ENCODE measurements around the gene NINL.
"Not testable (repeated sequence)": the region's sequence is repeated elsewhere in the genome, so short reads cannot be mapped to it uniquely, and the experiment has no call there.

NINL gene
- total RNA-seq: 2.0 to 19.6 (median 5.0) reads per million in 9 experiments

DNA sequence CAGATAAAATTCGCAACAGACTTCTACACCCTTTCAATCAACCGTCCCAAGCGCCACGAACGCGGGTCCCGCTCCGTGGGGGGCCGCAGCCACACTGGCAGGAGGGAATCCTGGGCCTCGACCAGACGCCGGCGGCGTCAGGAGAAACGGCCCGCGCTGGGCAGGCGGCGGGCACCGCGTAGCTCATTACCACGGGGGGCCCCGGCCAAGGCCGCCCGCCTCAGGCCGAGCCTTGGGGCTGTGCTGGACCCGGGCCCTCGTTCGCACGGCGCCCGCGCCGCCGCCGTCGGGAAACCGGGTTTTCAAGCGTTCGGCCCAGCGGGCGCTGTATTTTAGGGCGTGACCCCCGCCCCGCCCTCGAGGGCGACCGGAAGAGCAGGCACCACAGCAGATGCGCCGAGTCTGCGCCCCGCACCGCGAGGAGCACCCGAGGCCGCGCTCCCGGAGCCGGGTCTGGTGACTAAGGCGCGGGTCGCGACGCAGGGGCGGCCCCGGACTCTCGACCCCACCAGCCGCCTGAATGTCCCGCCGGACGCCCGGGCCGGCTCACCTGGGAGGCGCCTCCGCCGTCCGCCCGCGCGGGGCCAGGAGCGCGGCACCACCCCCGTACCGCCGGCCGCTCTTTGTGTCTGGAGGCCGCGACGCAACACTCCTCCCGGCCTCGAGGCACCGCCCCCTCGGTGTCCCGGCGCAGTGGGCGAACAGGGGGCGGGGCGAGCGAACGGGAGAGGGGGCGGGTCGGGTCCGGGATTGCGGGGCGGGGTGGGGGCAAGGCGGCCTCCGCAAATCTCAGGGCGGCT, at the start of gene NINL:
NINL (minus strand) TSS at position 627 of the 800 bp plus-strand sequence. CDS start 58,944 bp downstream, outside the sequence.
- H3K4me3 Mint-ChIP-seq: peak within 1 kb of the TSS; percentile 68 to 73
- H3K36me3 Mint-ChIP-seq (ENCODE audit: insufficient read depth): no peaks in the 10 kb centered on the region
- ATAC-seq (replicated peaks): peak; percentile 85
- H3K4me1 Mint-ChIP-seq (ENCODE audit: low read depth in 2 of 2): peaks cover 4 to 6% of the 10 kb centered on the region in 2 donors
- no peaks in the 10 kb centered on the region for H3K9me3 Mint-ChIP-seq
- H3K27ac Mint-ChIP-seq: no peak within 1 kb of the TSS
- peak; percentile 5 to 9 (median 9) for DNase-seq
- peaks cover 24 to 33% of the 10 kb centered on the region in 2 donors for H3K27me3 Mint-ChIP-seq

DNA sequence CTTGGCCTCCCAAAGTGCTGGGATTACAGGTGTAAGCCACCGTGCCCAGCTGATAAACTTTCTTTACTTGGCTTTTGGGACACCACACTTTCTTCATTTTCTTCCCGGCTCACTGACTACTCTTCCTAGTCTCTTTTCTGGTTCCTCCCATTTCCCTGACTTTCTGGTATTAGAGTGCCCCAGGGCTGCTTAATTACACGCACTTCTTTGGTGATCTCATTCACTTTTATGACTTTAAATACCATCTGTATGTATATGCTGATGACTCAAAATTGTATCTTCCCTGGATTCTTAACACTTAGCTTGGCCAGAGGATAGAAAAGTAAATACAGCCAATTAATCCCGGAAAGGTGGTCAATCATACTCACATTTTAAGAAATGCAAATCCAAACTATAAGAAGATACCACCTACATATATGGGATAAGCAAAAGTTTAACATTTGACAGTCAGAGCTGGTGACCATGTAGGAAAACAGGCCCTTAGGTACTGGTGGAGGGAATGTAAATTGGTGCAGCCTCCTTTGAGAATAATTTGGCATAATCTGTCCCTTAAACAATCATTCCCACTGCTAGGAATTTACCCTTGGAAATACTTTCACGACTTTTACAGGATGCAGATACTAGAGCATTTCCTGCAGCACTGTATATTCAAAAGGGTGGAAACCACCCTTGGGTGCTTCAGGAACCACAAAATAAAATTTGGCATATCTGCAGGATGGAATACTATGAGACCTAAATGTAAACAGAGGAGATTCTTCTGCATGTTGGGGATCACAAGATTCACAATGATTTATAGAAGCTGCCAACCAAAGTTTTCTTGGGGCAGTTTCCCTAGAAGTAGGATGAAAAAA, 47.8 kb upstream of the NINL start:
- Mint-ChIP-seq H3K27me3 (no peaks in the 10 kb centered on the region), H3K4me1 (ENCODE audit: low read depth in 2 of 2) (no peaks in the 10 kb centered on the region), H3K27ac (no peak overlapping the region), H3K36me3 (ENCODE audit: insufficient read depth) (peaks cover 11% of the 10 kb centered on the region), H3K4me3 (no peak overlapping the region), H3K9me3 (no peaks in the 10 kb centered on the region)
- ATAC-seq (replicated peaks): no peak
- DNase-seq: no peak

GRCh38 chr20:25630615-25631014, 45.3 kb upstream of the NINL start:
- H3K4me1 Mint-ChIP-seq (ENCODE audit: low read depth in 2 of 2); H3K4me3 Mint-ChIP-seq; H3K27ac Mint-ChIP-seq; H3K9me3 Mint-ChIP-seq; DNase-seq; H3K36me3 Mint-ChIP-seq (ENCODE audit: insufficient read depth); H3K27me3 Mint-ChIP-seq; ATAC-seq (replicated peaks): not testable (repeated sequence)

DNA sequence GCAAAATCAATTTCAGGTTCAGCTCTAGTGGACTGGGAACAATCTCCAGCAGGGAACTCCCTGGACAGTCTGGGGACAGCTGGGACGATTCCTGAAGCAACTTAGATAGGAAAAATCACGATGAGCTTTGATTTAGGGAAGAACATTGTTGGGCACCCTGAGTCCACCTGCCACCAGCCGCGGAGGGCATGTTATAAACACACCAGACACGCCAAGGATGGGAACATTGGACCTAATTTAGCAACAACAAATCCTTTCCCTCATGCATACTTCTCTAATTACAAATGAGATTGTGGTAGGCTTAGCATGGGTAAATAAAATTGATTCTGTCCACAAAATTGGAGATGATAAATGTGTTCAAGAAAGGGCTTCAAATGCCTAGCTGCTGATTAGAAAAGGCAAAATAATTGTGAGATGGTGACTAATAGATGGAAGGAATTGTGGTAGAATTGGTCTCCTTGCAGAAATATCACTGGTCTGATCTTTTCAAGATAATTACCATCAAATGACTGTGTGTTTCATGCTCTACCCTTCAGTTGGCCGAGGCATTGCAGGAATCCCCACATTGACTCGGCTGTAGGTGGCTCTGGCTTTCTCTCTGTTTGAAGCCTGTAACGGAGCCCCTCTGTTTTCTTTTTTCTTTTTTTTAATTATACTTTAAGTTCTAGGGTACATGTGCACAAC, 44.6 kb upstream of the NINL start:
- Mint-ChIP-seq H3K4me3 (no peak overlapping the region), H3K36me3 (ENCODE audit: insufficient read depth) (peaks cover 4% of the 10 kb centered on the region), H3K9me3 (peaks cover 0 to 1% of the 10 kb centered on the region in 2 donors), H3K27ac (no peak overlapping the region), H3K27me3 (no peaks in the 10 kb centered on the region), H3K4me1 (ENCODE audit: low read depth in 2 of 2) (no peaks in the 10 kb centered on the region)
- ATAC-seq (replicated peaks) (no peak), DNase-seq (no peak)

DNA sequence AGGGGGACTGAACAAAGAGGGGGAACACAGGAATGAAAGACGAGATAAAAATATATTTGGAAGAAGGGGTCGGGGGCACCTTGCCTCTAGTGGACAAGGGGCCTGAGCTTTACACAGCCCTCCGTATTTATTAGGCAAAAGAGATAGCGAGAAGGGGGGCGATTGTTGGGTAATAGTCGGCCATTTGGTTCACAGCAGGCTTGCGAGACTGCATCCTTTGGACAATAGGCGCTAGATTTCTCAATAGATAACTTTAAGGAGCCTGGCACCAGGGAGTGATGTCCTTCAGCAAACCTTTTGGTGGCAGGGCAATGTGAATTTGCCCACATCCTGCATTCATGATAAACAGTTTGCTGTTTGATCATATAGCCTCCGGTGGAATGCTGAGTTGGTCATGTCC, 41.4 kb upstream of the NINL start:
- DNase-seq: no peak
- H3K4me1 Mint-ChIP-seq (ENCODE audit: low read depth in 2 of 2): peaks cover 12 to 20% of the 10 kb centered on the region in 2 donors
- no peak overlapping the region for H3K4me3 Mint-ChIP-seq
- H3K9me3 Mint-ChIP-seq: peaks cover 0 to 1% of the 10 kb centered on the region in 2 donors
- no peaks in the 10 kb centered on the region for H3K27me3 Mint-ChIP-seq
- H3K36me3 Mint-ChIP-seq (ENCODE audit: insufficient read depth): peaks cover 18% of the 10 kb centered on the region
- peak overlapping the region in 1 of 2 donors; percentile 42 for H3K27ac Mint-ChIP-seq
- ATAC-seq (replicated peaks): no peak

- ATAC-seq (replicated peaks) (no peak), DNase-seq (no peak)
- peaks cover 0 to 1% of the 10 kb centered on the region in 2 donors for H3K9me3 Mint-ChIP-seq
- H3K4me1 Mint-ChIP-seq (ENCODE audit: low read depth in 2 of 2): peaks cover 12 to 20% of the 10 kb centered on the region in 2 donors
- peaks cover 18% of the 10 kb centered on the region for H3K36me3 Mint-ChIP-seq (ENCODE audit: insufficient read depth)
- peak overlapping the region; percentile 93 to 97 for H3K4me3 Mint-ChIP-seq
- H3K27ac Mint-ChIP-seq: peak overlapping the region; percentile 96
- no peaks in the 10 kb centered on the region for H3K27me3 Mint-ChIP-seq
Measured at GRCh38 chr20:25624500-25624939, 39.2 kb upstream of the NINL start.

DNA sequence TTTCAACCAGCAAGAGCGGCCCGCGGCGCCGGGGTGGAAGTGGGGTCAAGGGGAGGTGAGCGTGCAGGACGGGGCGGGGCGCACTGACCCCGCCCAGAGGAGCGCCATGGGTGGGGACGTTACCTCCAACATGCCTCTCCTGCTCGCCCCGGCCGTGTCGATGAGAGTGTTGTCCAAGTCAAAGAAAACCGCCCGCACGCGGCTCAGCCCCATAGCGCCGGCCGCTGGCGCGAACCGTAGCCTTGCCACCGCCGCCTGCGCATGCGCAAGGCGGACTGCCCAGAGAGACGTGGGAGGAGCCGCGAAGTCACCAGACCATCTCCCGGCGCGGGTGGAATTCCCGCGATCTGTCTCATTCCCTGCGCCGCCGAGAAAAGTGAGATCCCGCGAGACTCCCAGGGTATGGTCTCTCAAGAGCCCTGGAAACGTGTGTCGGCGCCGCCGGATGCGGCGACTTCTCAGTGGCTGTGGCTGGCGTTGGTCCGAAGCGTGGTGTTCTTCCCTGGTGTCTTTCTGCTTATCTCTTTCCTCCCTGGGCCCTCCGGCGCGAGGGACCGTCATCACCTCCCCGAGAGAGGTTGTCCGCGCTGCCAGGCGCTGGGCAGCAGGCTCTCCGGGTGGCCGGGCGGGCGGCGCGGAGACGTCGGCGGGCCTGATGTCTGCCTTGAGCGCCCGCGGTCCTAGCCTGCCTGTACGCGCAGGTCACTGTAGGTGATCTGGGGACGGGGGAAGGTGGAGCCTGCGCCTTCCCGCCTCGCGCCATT, 38.6 kb upstream of the NINL start, which contains the start of gene NANP:
NANP (minus strand) TSS at position 279 of the 764 bp plus-strand sequence; CDS start at position 213, 66 bp downstream.
- Mint-ChIP-seq H3K4me3 (peak within 1 kb of the TSS; percentile 93 to 97), H3K4me1 (ENCODE audit: low read depth in 2 of 2) (peaks cover 12 to 20% of the 10 kb centered on the region in 2 donors), H3K27me3 (no peaks in the 10 kb centered on the region), H3K9me3 (peaks cover 0 to 1% of the 10 kb centered on the region in 2 donors), H3K36me3 (ENCODE audit: insufficient read depth) (peaks cover 18% of the 10 kb centered on the region), H3K27ac (peak within 1 kb of the TSS; percentile 96)
- DNase-seq (peak; percentile 72 to 75 (median 75)), ATAC-seq (replicated peaks) (peak; percentile 77)

DNA sequence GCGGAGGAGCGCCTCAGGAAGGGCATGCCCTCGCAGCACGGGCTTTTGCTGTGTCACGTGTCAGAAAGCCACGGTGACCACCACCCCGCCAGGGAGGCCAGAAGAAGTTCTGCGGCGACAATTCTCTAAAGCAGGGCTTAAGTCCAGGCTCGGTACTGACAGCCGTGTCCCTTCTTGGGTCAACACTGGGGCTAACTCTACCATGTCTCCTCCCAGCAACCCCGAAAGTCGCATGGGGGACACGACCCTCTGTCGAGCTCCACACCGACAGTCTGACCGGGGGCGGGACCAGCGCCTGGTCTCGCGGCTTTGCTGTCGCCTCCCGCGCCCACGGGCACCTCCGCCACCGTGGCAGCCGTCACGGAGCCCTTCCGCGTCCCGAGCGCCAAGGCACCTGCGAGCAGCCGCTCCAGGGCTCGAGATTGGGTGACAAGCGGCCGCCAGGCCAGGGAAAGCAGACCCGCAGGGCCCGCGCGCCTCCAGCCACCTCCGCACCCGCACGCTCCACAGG, 37.9 kb upstream of the NINL start:
- H3K9me3 Mint-ChIP-seq: peaks cover 0 to 1% of the 10 kb centered on the region in 2 donors
- no peaks in the 10 kb centered on the region for H3K27me3 Mint-ChIP-seq
- peak in 1 of 3 experiments; percentile 7 for DNase-seq
- H3K4me3 Mint-ChIP-seq: peak overlapping the region; percentile 93 to 97
- H3K4me1 Mint-ChIP-seq (ENCODE audit: low read depth in 2 of 2): peaks cover 12 to 20% of the 10 kb centered on the region in 2 donors
- H3K36me3 Mint-ChIP-seq (ENCODE audit: insufficient read depth): peaks cover 18% of the 10 kb centered on the region
- peak overlapping the region; percentile 96 for H3K27ac Mint-ChIP-seq
- peak; percentile 2 for ATAC-seq (replicated peaks)

DNA sequence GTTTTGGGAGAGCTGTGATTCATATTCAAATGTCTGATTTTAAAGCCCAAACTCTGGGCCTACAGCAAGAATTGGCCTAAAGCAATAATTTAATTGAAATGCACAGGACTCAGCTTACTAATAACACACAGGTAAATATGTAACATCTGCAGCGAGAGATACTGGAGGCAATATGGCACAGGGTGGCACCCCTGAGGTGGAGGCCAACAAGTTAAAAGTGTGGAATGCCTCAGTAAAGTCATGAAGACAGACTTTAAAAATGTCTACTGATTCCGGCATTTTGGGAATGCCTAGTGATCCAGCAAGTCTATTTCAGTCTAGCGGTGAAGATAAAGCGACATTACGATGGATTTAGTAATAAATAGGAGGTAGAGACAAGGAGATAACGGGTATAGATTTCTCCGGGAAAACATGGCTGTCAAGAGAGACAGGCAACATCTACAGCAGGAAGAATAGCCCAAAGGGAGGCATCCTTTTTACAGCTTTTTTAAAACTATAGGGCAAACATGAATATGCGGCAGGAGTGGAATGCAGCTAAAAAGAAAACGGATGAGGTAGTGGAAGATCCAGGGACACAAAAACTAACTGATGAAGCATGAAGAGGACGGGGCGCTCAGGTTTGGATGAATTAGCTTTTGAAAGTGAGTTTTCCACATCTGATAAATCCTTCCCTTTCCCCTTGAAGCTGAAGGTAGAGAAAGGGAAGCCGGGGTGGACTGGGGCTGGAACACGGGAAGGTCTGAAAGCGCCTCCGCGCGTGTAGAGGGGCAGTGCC, 37.3 kb upstream of the NINL start:
- Mint-ChIP-seq H3K4me1 (ENCODE audit: low read depth in 2 of 2) (peaks cover 12 to 20% of the 10 kb centered on the region in 2 donors), H3K9me3 (no peaks in the 10 kb centered on the region), H3K36me3 (ENCODE audit: insufficient read depth) (peaks cover 18% of the 10 kb centered on the region), H3K4me3 (peak overlapping the region; percentile 93 to 97), H3K27ac (peak overlapping the region; percentile 96), H3K27me3 (no peaks in the 10 kb centered on the region)
- DNase-seq: no peak
- ATAC-seq (replicated peaks): no peak

- DNase-seq: no peak
- Mint-ChIP-seq H3K4me3 (peak overlapping the region; percentile 93 to 97), H3K27me3 (no peaks in the 10 kb centered on the region), H3K36me3 (ENCODE audit: insufficient read depth) (peaks cover 18% of the 10 kb centered on the region), H3K9me3 (no peaks in the 10 kb centered on the region), H3K4me1 (ENCODE audit: low read depth in 2 of 2) (peaks cover 12 to 20% of the 10 kb centered on the region in 2 donors), H3K27ac (peak overlapping the region; percentile 96)
- ATAC-seq (replicated peaks): no peak
Measured at GRCh38 chr20:25622049-25622448, 36.7 kb upstream of the NINL start.

DNA sequence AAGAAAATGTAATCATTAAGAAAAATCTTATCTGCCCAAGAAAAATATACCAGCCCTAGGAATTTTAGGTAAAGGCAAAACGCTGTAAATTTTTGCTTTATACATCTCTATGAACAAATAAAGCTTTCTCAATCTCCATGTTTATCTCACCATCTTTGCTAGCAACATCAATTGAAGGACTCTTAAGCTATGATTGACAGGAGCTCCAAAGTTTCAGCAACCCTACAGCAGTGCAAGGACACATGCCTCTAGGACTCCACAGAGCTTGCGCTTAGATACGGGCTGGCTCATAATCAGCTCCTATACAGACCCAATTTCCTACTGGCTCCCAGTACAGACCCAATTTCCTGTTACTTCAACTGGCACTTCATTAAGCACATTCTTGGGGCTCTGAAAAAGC, 34.2 kb upstream of the NINL start:
- Mint-ChIP-seq H3K36me3 (ENCODE audit: insufficient read depth) (peaks cover 18% of the 10 kb centered on the region), H3K9me3 (no peaks in the 10 kb centered on the region), H3K4me1 (ENCODE audit: low read depth in 2 of 2) (peaks cover 12 to 19% of the 10 kb centered on the region in 2 donors), H3K4me3 (no peak overlapping the region), H3K27ac (no peak overlapping the region), H3K27me3 (no peaks in the 10 kb centered on the region)
- DNase-seq (no peak), ATAC-seq (replicated peaks) (no peak)

GRCh38 chr20:25608774-25609173, 23.4 kb upstream of the NINL start:
- no peaks in the 10 kb centered on the region for H3K36me3 Mint-ChIP-seq (ENCODE audit: insufficient read depth)
- H3K27ac Mint-ChIP-seq: peak overlapping the region in 1 of 2 donors; percentile 38
- no peak for ATAC-seq (replicated peaks)
- no peak overlapping the region for H3K4me3 Mint-ChIP-seq
- H3K27me3 Mint-ChIP-seq: no peaks in the 10 kb centered on the region
- no peaks in the 10 kb centered on the region for H3K9me3 Mint-ChIP-seq
- DNase-seq: no peak
- no peaks in the 10 kb centered on the region for H3K4me1 Mint-ChIP-seq (ENCODE audit: low read depth in 2 of 2)
